Right atrium auricular region (tissue), 2 donors: ENCODE data around the gene LAMA2. TPM values are rescaled to one million over a fixed set of nuclear protein-coding genes. Genes with fewer than 3 reads are reported as not detected.

Source experiments
- DNase-seq: peaks from one replicate; pipeline ENCODE4 v3.0.0-alpha.2; 2019; ENCODE audit warnings: low spot score
- H3K27ac ChIP-seq, 2 donors: fragments of 200-600 bp; sonication (generic); 1 replicate in 1 of 2; 2 replicates in 1 of 2; pipeline ENCODE4 v1.5.1; 2016 to 2019
- H3K27me3 ChIP-seq, 2 donors: fragments of 200-600 bp; sonication (generic); one replicate each; pipeline versions ENCODE4 v1.5.1 to v1.6.0; 2017 to 2019
- H3K36me3 ChIP-seq: fragments of 200-600 bp; sonication (generic); one replicate; pipeline ENCODE4 v1.5.1; 2016
- H3K4me1 ChIP-seq, 2 donors: fragments of 200-600 bp; sonication (generic); one replicate each; pipeline versions ENCODE4 v1.5.1 to v1.6.0; 2017 to 2019
- H3K4me3 ChIP-seq, 2 donors: fragments of 200-600 bp; sonication (generic); 1 replicate in 1 of 2; 2 replicates in 1 of 2; pipeline ENCODE4 v1.5.1; 2017 to 2019; ENCODE audit warnings: mild to moderate bottlenecking in 1 of 2, moderate library complexity in 1 of 2
- H3K9me3 ChIP-seq, 2 donors: fragments of 200-600 bp; sonication (generic); one replicate each; pipeline ENCODE4 v1.5.1; 2019
- CTCF ChIP-seq, 2 donors: fragments of 200-600 bp; sonication (generic); IDR thresholded peaks; one replicate each; pipeline ENCODE4 v1.5.1; 2019; ENCODE audit warnings: antibody characterized with exemption in 2 of 2
- total RNA-seq, 2 donors: library from RNA; depleted of rRNA; stranded (reverse); fragments of >200 nt; gene quantifications; one replicate each; pipeline ENCODE4 v1.1.0, GENCODE V29; 2016

Gene LAMA2
- total RNA-seq, 2 donors from 2014 or later = 150 to 166 TPM

GRCh38 chr6:129552413-129552812, 669.5 kb downstream of the LAMA2 start:
- no peak for TF ChIP-seq CTCF (IDR thresholded peaks at IDR 0.05)
- H3K27me3 ChIP-seq = no peaks in the 10 kb centered on the region
- H3K36me3 ChIP-seq = no peaks in the 10 kb centered on the region
- H3K4me1 ChIP-seq = no peaks in the 10 kb centered on the region
- H3K9me3 ChIP-seq = no peaks in the 10 kb centered on the region
- H3K4me3 ChIP-seq = no peak overlapping the region
- H3K27ac ChIP-seq = no peak overlapping the region
- DNase-seq = no peak

GRCh38 chr6:129555206-129555832, 672.4 kb downstream of the LAMA2 start:
- TF ChIP-seq CTCF (IDR thresholded peaks at IDR 0.05) = no peak
- Histone ChIP-seq H3K27me3 (no peaks in the 10 kb centered on the region), H3K36me3 (no peaks in the 10 kb centered on the region), H3K4me1 (no peaks in the 10 kb centered on the region), H3K27ac (no peak overlapping the region), H3K9me3 (no peaks in the 10 kb centered on the region), H3K4me3 (no peak overlapping the region)
- DNase-seq = no peak

- Histone ChIP-seq H3K4me3 (no peak overlapping the region), H3K27ac (no peak overlapping the region), H3K4me1 (no peaks in the 10 kb centered on the region), H3K36me3 (no peaks in the 10 kb centered on the region), H3K9me3 (no peaks in the 10 kb centered on the region), H3K27me3 (no peaks in the 10 kb centered on the region)
- TF ChIP-seq CTCF (IDR thresholded peaks at IDR 0.05) = no peak
- DNase-seq = no peak
Observed at GRCh38 chr6:129558248-129558647, 675.3 kb downstream of the LAMA2 start.

- TF ChIP-seq CTCF (IDR thresholded peaks at IDR 0.05) = no peak
- no peak overlapping the region for H3K27ac ChIP-seq
- H3K27me3 ChIP-seq = no peaks in the 10 kb centered on the region
Observed at GRCh38 chr6:129565366-129565765, 682.4 kb downstream of the LAMA2 start.

GRCh38 chr6:129565811-129566210, 682.9 kb downstream of the LAMA2 start:
- TF ChIP-seq CTCF (IDR thresholded peaks at IDR 0.05) = no peak
- Histone ChIP-seq H3K9me3 (no peaks in the 10 kb centered on the region), H3K4me3 (no peak overlapping the region), H3K4me1 (no peaks in the 10 kb centered on the region), H3K27me3 (no peaks in the 10 kb centered on the region), H3K27ac (no peak overlapping the region), H3K36me3 (no peaks in the 10 kb centered on the region)
- no peak for DNase-seq

More at GRCh38 chr6:129565366-129565765, 682.4 kb downstream of the LAMA2 start:
- H3K9me3 ChIP-seq = no peaks in the 10 kb centered on the region
- DNase-seq = no peak
- no peak overlapping the region for H3K4me3 ChIP-seq
- no peaks in the 10 kb centered on the region for H3K4me1 ChIP-seq
- H3K36me3 ChIP-seq = no peaks in the 10 kb centered on the region
